HG03139 (cell line): ENCODE data around the gene C1QTNF1.

Experiments used
- ATAC-seq: cut with Tn5 transposase; IDR thresholded peaks from one replicate; pipeline ENCODE4 v1.9.1; 2021; ENCODE audit not compliant: unreplicated experiment

Gene C1QTNF1

GRCh38 chr17:78992542-78993212 is 31.3 kb upstream of the C1QTNF1 start:
- no peak for ATAC-seq

GRCh38 chr17:78993241-78993956 is 30.6 kb upstream of the C1QTNF1 start:
- ATAC-seq, result no peak

- ATAC-seq, result no peak
Observed at GRCh38 chr17:78993981-78994671, 29.8 kb upstream of the C1QTNF1 start.

- no peak for ATAC-seq
Observed at GRCh38 chr17:78995022-78995760, 28.8 kb upstream of the C1QTNF1 start.

GRCh38 chr17:78995761-78996451 is 28.1 kb upstream of the C1QTNF1 start:
- ATAC-seq, result no peak

GRCh38 chr17:78996781-78997201 is 27.2 kb upstream of the C1QTNF1 start:
- ATAC-seq, result no peak

- no peak for ATAC-seq
Observed at GRCh38 chr17:78997231-78997741, 26.7 kb upstream of the C1QTNF1 start.

- no peak for ATAC-seq
Observed at GRCh38 chr17:78997881-78998280, 26.1 kb upstream of the C1QTNF1 start.

- ATAC-seq, result no peak
Observed at GRCh38 chr17:78998311-78999055, 25.5 kb upstream of the C1QTNF1 start.

GRCh38 chr17:78999056-78999768 is 24.8 kb upstream of the C1QTNF1 start:
- ATAC-seq, result no peak

GRCh38 chr17:78999947-79000395 is 24.0 kb upstream of the C1QTNF1 start:
- ATAC-seq, result no peak

- ATAC-seq, result no peak
Observed at GRCh38 chr17:79000396-79001189, 23.4 kb upstream of the C1QTNF1 start.

- ATAC-seq, result no peak
Observed at GRCh38 chr17:79001190-79002020, 22.6 kb upstream of the C1QTNF1 start.

- no peak for ATAC-seq
Observed at GRCh38 chr17:79002291-79002690, 21.7 kb upstream of the C1QTNF1 start.

- ATAC-seq, result no peak
Observed at GRCh38 chr17:79002796-79003593, 21.0 kb upstream of the C1QTNF1 start.

GRCh38 chr17:79003661-79004411 is 20.1 kb upstream of the C1QTNF1 start:
- no peak for ATAC-seq
